WTC11 (cell line): ENCODE results near the gene CST3.

Experiments used
- CTCF ChIP-seq: fragments of 200-600 bp; IDR thresholded peaks from 2 replicates; pipeline ENCODE4 v1.8.0; 2022; ENCODE audit warnings: antibody characterized with exemption
- PRDM15 ChIP-seq: sonication (generic); formaldehyde crosslinking; IDR thresholded peaks from 2 replicates; pipeline ENCODE4 v1.8.0; 2022; ENCODE audit warnings: missing genetic modification reagents
- TF ChIP-seq, protein P1 (sequence below): sonication (generic); formaldehyde crosslinking; IDR thresholded peaks from 2 replicates; pipeline ENCODE4 v1.8.0; 2022; ENCODE audit warnings: mild to moderate bottlenecking, missing genetic modification reagents
- TF ChIP-seq, protein P2 (sequence below): sonication (generic); formaldehyde crosslinking; IDR thresholded peaks from 2 replicates; pipeline ENCODE4 v1.8.0; 2022; ENCODE audit warnings: mild to moderate bottlenecking, missing genetic modification reagents

DNA sequence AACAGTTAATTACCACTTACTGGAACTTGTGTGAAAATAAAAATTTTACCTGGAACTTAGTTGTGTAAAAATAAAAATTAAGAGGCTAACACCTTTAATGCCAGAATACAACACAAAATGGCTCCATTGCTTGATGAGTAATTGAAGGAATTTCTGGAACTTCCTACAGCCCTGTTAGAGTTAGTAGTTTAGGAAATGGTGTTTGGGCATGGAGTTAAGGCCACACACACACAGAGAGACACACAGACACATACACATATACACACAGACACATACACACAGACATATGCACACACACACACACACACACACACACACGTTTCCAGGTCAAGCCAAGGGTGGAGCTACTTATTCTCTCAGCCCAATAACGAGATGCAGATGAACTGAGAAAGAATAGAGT is 20.6 kb upstream of the CST3 start:
- TF ChIP-seq, protein P1, sequence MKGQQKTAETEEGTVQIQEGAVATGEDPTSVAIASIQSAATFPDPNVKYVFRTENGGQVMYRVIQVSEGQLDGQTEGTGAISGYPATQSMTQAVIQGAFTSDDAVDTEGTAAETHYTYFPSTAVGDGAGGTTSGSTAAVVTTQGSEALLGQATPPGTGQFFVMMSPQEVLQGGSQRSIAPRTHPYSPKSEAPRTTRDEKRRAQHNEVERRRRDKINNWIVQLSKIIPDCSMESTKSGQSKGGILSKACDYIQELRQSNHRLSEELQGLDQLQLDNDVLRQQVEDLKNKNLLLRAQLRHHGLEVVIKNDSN (CRISPR knock-in tag) = no peak
- no peak for TF ChIP-seq PRDM15 (CRISPR knock-in tag)
- TF ChIP-seq CTCF = no peak
- TF ChIP-seq, protein P2, sequence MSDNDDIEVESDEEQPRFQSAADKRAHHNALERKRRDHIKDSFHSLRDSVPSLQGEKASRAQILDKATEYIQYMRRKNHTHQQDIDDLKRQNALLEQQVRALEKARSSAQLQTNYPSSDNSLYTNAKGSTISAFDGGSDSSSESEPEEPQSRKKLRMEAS (CRISPR knock-in tag) = no peak
